Measurements from ENCODE around the gene CSTPP1. TPM values are rescaled to one million over a fixed set of nuclear protein-coding genes. Genes with fewer than 3 reads are reported as not detected.
A peak's percentile ranks its signal among the peaks of the same experiment; 100 is the strongest.
"Not testable (repeated sequence)": the region's sequence is repeated elsewhere in the genome, so short reads cannot be mapped to it uniquely, and the experiment has no call there.

Gene CSTPP1
- total and polyA plus RNA-seq, 4 donors, result 46.6 to 104 (median 72.3) TPM

- no peaks in the 10 kb centered on the region for H3K9me3 ChIP-seq (ENCODE audit: control insufficient read depth, insufficient read depth, low read length)
Observed at GRCh38 chr11:46917762-46918082, 18.8 kb upstream of the CSTPP1 start.

GRCh38 chr11:46918083-46918787 is 18.3 kb upstream of the CSTPP1 start, which contains the start of gene LRP4:
LRP4 (minus strand) TSS chr11:46918550; CDS start chr11:46918379, 171 bp downstream.
- H3K4me1 ChIP-seq (ENCODE audit: control insufficient read depth, insufficient read depth, low read length), result peaks cover 59% of the 10 kb centered on the region
- DNase-seq (ENCODE audit: low read depth in 4 of 6, low spot score in 6 of 6), result peak in 2 of 6 donors; percentile 48 to 76
- peak within 1 kb of the TSS; percentile 74 for H3K27ac ChIP-seq (ENCODE audit: low read depth, low read length)

More at GRCh38 chr11:46917762-46918082, 18.8 kb upstream of the CSTPP1 start:
- Histone ChIP-seq H3K27me3 (ENCODE audit: control insufficient read depth, insufficient read depth, low read length) (peaks cover 8% of the 10 kb centered on the region), H3K36me3 (ENCODE audit: control insufficient read depth, insufficient read depth, low read length) (no peaks in the 10 kb centered on the region), H3K4me1 (ENCODE audit: control insufficient read depth, insufficient read depth, low read length) (peaks cover 64% of the 10 kb centered on the region), H3K4me3 (ENCODE audit: low read depth, low read length) (peak overlapping the region; percentile 61), H3K27ac (ENCODE audit: low read depth, low read length) (peak overlapping the region; percentile 74)
- peak in 2 of 6 donors; percentile 18 to 26 for DNase-seq (ENCODE audit: low read depth in 4 of 6, low spot score in 6 of 6)
- 0% methylated on average over 17 of the region's 22 CpGs for WGBS (ENCODE audit: insufficient coverage)

DNA sequence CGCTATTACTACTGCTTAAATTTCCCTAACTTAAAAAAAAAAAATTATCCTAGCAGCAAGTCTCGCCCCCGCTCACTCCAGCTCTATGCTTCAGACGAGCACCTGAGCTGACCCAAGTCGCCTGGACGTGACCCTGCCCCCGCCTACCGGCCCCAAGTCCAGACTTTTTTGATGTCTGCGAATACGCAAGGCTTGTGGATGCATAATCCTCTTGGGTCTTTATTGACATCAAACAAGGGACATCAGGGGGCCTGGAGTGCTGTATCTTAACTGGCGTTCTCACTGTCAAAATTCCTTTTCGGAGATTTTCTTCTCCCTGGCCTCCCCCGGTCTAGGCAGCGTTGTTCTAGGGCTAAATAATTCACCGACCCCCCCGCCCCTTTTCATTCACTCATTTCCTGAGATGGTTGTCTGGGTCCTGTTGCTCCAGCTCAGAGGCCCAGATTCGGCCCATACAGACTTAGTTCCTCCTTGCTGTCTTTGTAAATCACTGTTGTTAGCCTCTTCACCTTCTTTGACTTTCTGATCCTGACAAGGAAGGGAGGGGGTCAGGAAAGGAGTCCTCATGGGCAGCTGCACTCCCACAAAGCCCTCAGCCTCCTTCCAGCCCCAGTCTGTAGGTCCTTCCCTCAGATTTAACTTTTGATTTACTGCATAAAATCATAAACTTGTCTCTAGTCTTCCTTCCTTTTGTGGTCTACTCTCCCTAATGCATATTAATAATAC is 17.6 kb upstream of the CSTPP1 start:
- Histone ChIP-seq H3K36me3 (ENCODE audit: control insufficient read depth, insufficient read depth, low read length) (no peaks in the 10 kb centered on the region), H3K4me3 (ENCODE audit: low read depth, low read length) (peak overlapping the region; percentile 33), H3K27me3 (ENCODE audit: control insufficient read depth, insufficient read depth, low read length) (peaks cover 8% of the 10 kb centered on the region), H3K27ac (ENCODE audit: low read depth, low read length) (peak overlapping the region; percentile 57), H3K4me1 (ENCODE audit: control insufficient read depth, insufficient read depth, low read length) (peaks cover 59% of the 10 kb centered on the region), H3K9me3 (ENCODE audit: control insufficient read depth, insufficient read depth, low read length) (no peaks in the 10 kb centered on the region)
- 21% methylated on average over 16 of the region's 17 CpGs for WGBS (ENCODE audit: insufficient coverage)
- DNase-seq (ENCODE audit: low read depth in 4 of 6, low spot score in 6 of 6), result no peak

More at GRCh38 chr11:46918083-46918787, 18.3 kb upstream of the CSTPP1 start, which contains the start of gene LRP4:
- Histone ChIP-seq H3K9me3 (ENCODE audit: control insufficient read depth, insufficient read depth, low read length) (no peaks in the 10 kb centered on the region), H3K4me3 (ENCODE audit: low read depth, low read length) (peak within 1 kb of the TSS; percentile 61), H3K27me3 (ENCODE audit: control insufficient read depth, insufficient read depth, low read length) (peaks cover 8% of the 10 kb centered on the region), H3K36me3 (ENCODE audit: control insufficient read depth, insufficient read depth, low read length) (no peaks in the 10 kb centered on the region)
- WGBS (ENCODE audit: insufficient coverage), result under 1% methylated on average over 95 of the region's 97 CpGs

DNA sequence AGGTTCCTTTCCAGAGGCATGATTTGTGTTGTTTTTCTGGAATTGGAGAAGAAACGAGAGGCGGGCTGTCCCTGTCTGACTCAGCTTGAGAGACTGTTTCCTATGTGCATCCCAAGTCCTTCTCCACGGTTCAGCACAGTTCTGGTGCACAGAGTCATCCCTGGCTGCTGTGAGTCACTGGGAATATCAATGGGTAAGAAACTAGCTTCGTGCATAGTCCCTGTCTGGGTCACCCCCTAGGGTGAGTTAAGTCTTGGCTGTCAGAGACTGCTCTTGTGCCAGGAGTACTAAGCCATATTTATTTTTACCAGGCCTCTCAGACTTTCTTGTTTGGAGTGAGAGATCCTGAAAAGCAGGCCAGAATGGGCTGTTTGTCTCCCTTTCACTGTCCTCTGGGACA is 15.8 kb upstream of the CSTPP1 start:
- Histone ChIP-seq H3K9me3 (ENCODE audit: control insufficient read depth, insufficient read depth, low read length) (no peaks in the 10 kb centered on the region), H3K27me3 (ENCODE audit: control insufficient read depth, insufficient read depth, low read length) (peaks cover 8% of the 10 kb centered on the region), H3K4me3 (ENCODE audit: low read depth, low read length) (no peak overlapping the region), H3K4me1 (ENCODE audit: control insufficient read depth, insufficient read depth, low read length) (peaks cover 50% of the 10 kb centered on the region), H3K36me3 (ENCODE audit: control insufficient read depth, insufficient read depth, low read length) (no peaks in the 10 kb centered on the region), H3K27ac (ENCODE audit: low read depth, low read length) (peak overlapping the region; percentile 6)
- peak in 2 of 6 donors; percentile 49 to 75 for DNase-seq (ENCODE audit: low read depth in 4 of 6, low spot score in 6 of 6)
- 32% methylated on average over 4 of the region's 4 CpGs for WGBS (ENCODE audit: insufficient coverage)

- H3K4me3 ChIP-seq (ENCODE audit: low read depth, low read length); H3K9me3 ChIP-seq (ENCODE audit: control insufficient read depth, insufficient read depth, low read length); H3K36me3 ChIP-seq (ENCODE audit: control insufficient read depth, insufficient read depth, low read length); H3K4me1 ChIP-seq (ENCODE audit: control insufficient read depth, insufficient read depth, low read length); H3K27me3 ChIP-seq (ENCODE audit: control insufficient read depth, insufficient read depth, low read length); H3K27ac ChIP-seq (ENCODE audit: low read depth, low read length); DNase-seq (ENCODE audit: low read depth in 4 of 6, low spot score in 6 of 6): not testable (repeated sequence)
- WGBS (ENCODE audit: insufficient coverage), result 93% methylated on average over 4 of the region's 4 CpGs
Observed at GRCh38 chr11:46927928-46928327, 8.6 kb upstream of the CSTPP1 start.

DNA sequence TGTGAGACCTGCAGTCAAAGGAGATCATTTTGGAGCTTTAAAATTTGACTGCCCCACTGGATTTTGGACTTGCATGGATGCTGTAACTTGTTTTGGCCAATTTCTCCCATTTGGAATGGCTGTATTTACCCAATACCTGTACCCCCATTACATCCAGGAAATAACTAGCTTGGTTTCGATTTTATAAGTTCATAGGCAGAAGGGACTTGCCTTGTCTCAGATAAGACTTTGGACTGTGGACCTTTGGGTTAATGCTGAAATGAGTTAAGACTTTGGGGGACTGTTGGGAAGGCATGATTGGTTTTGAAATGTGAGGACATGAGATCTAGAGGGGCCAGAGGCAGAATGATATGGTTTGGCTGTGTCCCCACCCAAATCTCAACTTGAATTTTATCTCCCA is 7.9 kb upstream of the CSTPP1 start:
- not testable (repeated sequence) for H3K9me3 ChIP-seq (ENCODE audit: control insufficient read depth, insufficient read depth, low read length); H3K27ac ChIP-seq (ENCODE audit: low read depth, low read length); DNase-seq (ENCODE audit: low read depth in 4 of 6, low spot score in 6 of 6); H3K4me3 ChIP-seq (ENCODE audit: low read depth, low read length); H3K27me3 ChIP-seq (ENCODE audit: control insufficient read depth, insufficient read depth, low read length); H3K4me1 ChIP-seq (ENCODE audit: control insufficient read depth, insufficient read depth, low read length); H3K36me3 ChIP-seq (ENCODE audit: control insufficient read depth, insufficient read depth, low read length)
- WGBS (ENCODE audit: insufficient coverage), result no CpG with 5 or more reads among the region's 1 CpG

DNA sequence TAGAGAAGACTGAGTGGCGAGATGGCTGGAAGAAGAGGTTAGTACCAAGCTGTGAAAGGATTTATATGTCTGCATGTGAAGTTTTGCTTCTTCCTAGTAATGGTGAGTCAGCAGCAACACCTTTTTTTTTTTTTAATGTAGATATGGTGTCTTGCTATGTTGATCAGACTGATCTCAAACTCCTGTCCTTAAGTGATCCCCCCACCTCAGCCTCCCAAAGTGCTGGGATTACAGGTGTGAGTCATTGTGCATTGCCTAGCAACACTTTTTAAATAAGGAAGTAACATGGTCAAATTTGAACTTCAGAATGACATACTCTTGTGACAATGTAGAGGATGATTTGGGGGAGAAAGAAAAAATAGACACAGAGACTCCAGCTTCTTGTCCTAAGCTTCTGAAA is 6.5 kb upstream of the CSTPP1 start:
- Histone ChIP-seq H3K27me3 (ENCODE audit: control insufficient read depth, insufficient read depth, low read length) (no peaks in the 10 kb centered on the region), H3K4me3 (ENCODE audit: low read depth, low read length) (no peak overlapping the region), H3K4me1 (ENCODE audit: control insufficient read depth, insufficient read depth, low read length) (no peaks in the 10 kb centered on the region), H3K9me3 (ENCODE audit: control insufficient read depth, insufficient read depth, low read length) (no peaks in the 10 kb centered on the region), H3K27ac (ENCODE audit: low read depth, low read length) (no peak overlapping the region), H3K36me3 (ENCODE audit: control insufficient read depth, insufficient read depth, low read length) (no peaks in the 10 kb centered on the region)
- DNase-seq (ENCODE audit: low read depth in 4 of 6, low spot score in 6 of 6), result no peak
- WGBS (ENCODE audit: insufficient coverage), result 83% methylated on average over 1 of the region's 1 CpG

DNA sequence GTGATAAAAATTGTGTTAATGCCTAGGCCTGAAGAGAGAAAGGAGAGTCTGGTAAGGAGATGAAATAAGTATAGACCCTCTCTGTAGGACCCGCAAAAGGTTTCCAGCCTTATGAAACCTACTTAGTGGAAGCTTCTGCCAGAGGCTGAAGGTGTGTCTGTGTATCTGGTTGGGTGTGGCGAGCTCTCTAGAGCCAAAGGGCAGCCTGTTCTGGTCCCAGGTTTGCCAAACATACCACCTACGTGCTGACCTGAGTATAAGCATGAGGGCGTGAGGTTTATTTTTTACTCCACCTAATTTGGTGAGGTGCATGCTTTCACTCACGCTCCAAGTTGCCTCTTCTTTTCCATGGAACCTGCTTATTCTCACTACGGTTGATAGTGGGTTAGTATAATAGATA is 5.6 kb downstream of the CSTPP1 start:
- WGBS (ENCODE audit: insufficient coverage), result 100% methylated on average over 1 of the region's 6 CpGs
- no peaks in the 10 kb centered on the region for H3K4me1 ChIP-seq (ENCODE audit: control insufficient read depth, insufficient read depth, low read length)
- no peak overlapping the region for H3K27ac ChIP-seq (ENCODE audit: low read depth, low read length)
- H3K4me3 ChIP-seq (ENCODE audit: low read depth, low read length), result no peak overlapping the region
- no peaks in the 10 kb centered on the region for H3K36me3 ChIP-seq (ENCODE audit: control insufficient read depth, insufficient read depth, low read length)
- no peaks in the 10 kb centered on the region for H3K9me3 ChIP-seq (ENCODE audit: control insufficient read depth, insufficient read depth, low read length)
- no peaks in the 10 kb centered on the region for H3K27me3 ChIP-seq (ENCODE audit: control insufficient read depth, insufficient read depth, low read length)
- DNase-seq (ENCODE audit: low read depth in 4 of 6, low spot score in 6 of 6), result no peak

DNA sequence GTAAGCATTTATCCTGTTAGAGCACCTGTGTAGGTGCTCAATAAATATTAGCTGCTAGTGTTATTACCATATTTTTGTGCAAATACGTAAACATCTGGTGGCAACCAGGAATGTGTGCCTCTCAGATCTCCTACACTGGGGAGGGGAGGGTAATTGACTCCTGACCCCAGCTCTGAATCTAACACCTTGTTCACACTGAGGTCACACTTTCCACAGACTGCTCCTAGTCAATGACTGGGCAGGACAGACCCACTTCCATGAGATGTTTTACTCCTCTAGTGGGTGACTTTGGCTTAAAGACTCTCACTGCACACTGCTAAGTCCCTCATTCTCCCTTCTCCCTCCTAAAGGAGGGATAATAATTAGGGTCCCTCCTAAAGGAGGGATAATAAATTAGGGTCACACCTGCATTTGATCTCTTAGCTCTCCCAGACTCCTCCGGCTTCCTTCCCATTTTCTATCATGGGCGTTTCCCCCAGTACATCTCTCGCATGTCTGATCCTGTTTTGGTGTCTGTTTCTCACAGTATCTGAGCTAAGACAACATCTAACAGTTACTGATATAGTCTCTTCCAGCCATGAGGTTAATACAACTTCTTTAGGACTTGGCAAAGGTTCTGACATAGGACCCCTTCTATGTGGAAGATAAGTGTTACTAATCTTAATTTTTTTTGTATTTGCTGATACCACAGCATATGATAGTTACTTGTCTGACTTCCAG is 8.0 kb downstream of the CSTPP1 start:
- no peak for DNase-seq (ENCODE audit: low read depth in 4 of 6, low spot score in 6 of 6)
- no peak overlapping the region for H3K27ac ChIP-seq (ENCODE audit: low read depth, low read length)
- no peaks in the 10 kb centered on the region for H3K9me3 ChIP-seq (ENCODE audit: control insufficient read depth, insufficient read depth, low read length)
- peaks cover 4% of the 10 kb centered on the region for H3K4me1 ChIP-seq (ENCODE audit: control insufficient read depth, insufficient read depth, low read length)
- H3K27me3 ChIP-seq (ENCODE audit: control insufficient read depth, insufficient read depth, low read length), result no peaks in the 10 kb centered on the region
- no CpG with 5 or more reads among the region's 4 CpGs for WGBS (ENCODE audit: insufficient coverage)
- no peak overlapping the region for H3K4me3 ChIP-seq (ENCODE audit: low read depth, low read length)
- H3K36me3 ChIP-seq (ENCODE audit: control insufficient read depth, insufficient read depth, low read length), result no peaks in the 10 kb centered on the region
